Keratinocyte (primary cell): ENCODE data around the gene GNB5.

ENCODE experiments used
- CTCF ChIP-seq, 3 experiments: IDR thresholded peaks in 1 of 3; conservative IDR thresholded peaks in 1 of 3; optimal IDR thresholded peaks in 1 of 3; 2 replicates in 2 of 3; 3 replicates in 1 of 3; pipeline versions ENCODE3 to v1.5.1; 2011; ENCODE audit warnings: low read length in 3 of 3, mild to moderate bottlenecking in 3 of 3, moderate library complexity in 2 of 3, control low read depth in 1 of 3, inconsistent platforms in 1 of 3; ENCODE audit not compliant: insufficient read depth in 2 of 3; ENCODE audit errors: extremely low read depth in 1 of 3
- EZH2 ChIP-seq: IDR thresholded peaks from one replicate; pipeline ENCODE4 v1.6.1; 2012; ENCODE audit warnings: inconsistent platforms, mild to moderate bottlenecking, low read length, moderate library complexity

GRCh38 chr15:52164631-52165265 is 26.4 kb downstream of the GNB5 start:
- no peak for TF ChIP-seq CTCF (optimal IDR thresholded peaks at IDR 0.05 in 1 of 3, IDR thresholded peaks at IDR 0.05 in 1 of 3, conservative IDR thresholded peaks at IDR 0.05 in 1 of 3; ENCODE audit: extremely low read depth in 1 of 3, insufficient read depth in 2 of 3, low read length in 3 of 3)
- no peak for TF ChIP-seq EZH2
